Measurements from ENCODE around the gene FXYD1. TPM values are rescaled to one million over a fixed set of nuclear protein-coding genes. Genes with fewer than 3 reads are reported as not detected.
A peak's percentile ranks its signal among the peaks of the same experiment; 100 is the strongest.

FXYD1 gene
- total and polyA plus RNA-seq, 3 experiments from 2014 or later: 0.79 TPM; not detected in 2

DNA sequence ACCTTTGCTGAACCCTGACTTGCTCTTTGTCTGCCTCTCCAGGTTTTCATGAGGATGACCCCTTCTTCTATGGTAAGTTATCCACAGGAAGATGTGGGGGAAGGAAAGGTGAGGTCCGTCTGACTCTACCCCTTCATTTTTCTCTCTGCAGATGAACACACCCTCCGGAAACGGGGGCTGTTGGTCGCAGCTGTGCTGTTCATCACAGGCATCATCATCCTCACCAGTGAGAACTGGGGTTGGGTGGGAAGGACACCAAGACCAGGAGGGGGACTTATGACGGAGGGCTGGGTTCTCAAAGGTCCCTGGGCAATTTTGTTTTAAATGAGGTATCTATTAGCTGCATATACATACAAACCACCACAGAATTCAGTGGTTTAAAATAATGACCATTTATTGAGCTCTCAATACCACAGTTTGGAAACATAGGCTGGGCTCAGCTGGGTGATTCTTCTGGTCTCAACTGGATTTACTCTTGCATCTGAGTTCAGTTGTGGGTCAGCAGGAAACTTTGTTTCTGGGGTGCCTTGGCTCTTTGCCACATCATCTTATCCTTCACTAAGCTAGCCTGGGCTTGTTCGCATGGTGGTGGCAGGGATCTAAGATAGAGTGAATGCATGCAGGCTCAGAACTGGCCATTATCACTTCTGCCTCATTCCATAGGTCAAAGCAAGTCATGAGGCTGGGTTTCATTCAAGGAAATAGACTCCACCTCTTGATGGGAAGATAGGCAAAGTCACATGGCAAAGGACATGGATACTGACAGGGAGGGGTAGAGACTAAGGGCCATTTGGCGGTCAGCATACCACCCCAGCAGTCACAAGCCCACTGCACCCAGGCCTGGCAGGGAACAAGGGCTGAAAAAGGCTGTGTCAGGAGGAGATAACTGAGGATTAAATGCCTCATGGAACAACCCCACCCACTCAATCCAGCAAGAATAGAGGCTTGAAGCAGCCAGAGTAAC is 27.8 kb downstream of the FXYD1 start:
- Mint-ChIP-seq H3K36me3 (peaks cover 40 to 92% (median 43%) of the 10 kb centered on the region in 3 donors), H3K27ac (peak overlapping the region; percentile 72 to 94 (median 90)), H3K4me3 (peak overlapping the region in 2 of 7 donors; percentile 9 to 34), H3K9me3 (peaks cover 0 to 14% (median 5%) of the 10 kb centered on the region in 5 donors), H3K4me1 (peaks cover 29 to 55% (median 50%) of the 10 kb centered on the region in 3 donors), H3K27me3 (peaks cover 0 to 2% of the 10 kb centered on the region in 2 donors)
- peak overlapping the region; percentile 18 for H3K27ac ChIP-seq (ENCODE audit: low read depth, low read length)
- peaks cover 8% of the 10 kb centered on the region for H3K9me3 ChIP-seq (ENCODE audit: low read length)
- peak overlapping the region; percentile 0 for H3K4me3 ChIP-seq (ENCODE audit: low read length)
- peaks cover 23% of the 10 kb centered on the region for H3K4me1 ChIP-seq (ENCODE audit: insufficient read depth, low read length)
- ChIA-PET CTCF (interaction anchor here (0.9 to 1.5 kb wide), 3 partner anchors 12 to 122 kb away, joined by 3 to 4 read pairs (median 3); partner anchors contain the start of gene FXYD5), POLR2A (no interaction called here)
- DNase-seq: no peak
- H3K27me3 ChIP-seq (ENCODE audit: insufficient read depth, low read length, poor library complexity, severe bottlenecking): no peaks in the 10 kb centered on the region
- peaks cover 63% of the 10 kb centered on the region for H3K36me3 ChIP-seq (ENCODE audit: insufficient read depth, low read length)

DNA sequence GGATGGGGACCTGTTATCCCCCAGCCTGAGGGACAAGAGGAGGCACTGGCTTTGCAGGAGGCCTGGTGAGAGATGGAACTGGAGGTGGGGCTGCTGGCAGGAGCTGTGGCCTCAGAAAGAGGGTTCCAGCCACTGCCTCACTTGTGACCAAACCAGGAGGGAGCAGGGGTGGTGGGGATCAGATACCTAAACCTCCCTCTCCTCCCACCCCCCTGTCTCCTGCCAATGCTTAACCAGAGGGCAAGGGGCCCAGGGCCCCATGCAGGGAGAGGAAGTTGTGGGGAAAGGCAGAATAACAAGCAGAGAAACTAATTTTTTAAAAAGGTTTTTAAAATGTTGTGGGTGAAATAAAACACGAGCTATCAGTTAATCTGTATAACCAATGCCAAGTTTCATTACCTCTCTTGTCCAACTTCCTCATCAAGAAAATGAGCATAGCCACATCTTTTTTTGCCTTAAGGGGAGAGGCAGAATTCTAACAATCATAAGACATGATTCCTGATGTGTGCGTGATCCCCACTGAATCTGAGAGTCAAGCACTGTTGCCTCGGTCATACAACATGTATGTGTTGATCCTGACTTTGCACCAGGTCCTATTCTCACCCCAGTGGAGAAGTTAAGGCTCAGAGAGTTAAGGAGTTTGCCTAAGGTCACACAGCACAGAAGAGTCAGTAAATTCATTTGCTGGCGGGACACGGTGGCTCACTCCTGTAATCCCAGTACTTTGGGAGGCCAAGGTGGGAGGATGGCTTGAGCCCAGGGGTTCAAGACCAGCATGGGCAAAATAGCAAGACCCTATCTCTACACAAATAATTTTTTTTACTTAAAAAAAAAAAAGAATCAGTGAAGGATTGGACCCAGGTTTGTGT is 28.9 kb downstream of the FXYD1 start:
- peak overlapping the region; percentile 18 for H3K27ac ChIP-seq (ENCODE audit: low read depth, low read length)
- Mint-ChIP-seq H3K4me3 (peak overlapping the region in 4 of 7 donors; percentile 25 to 43 (median 31)), H3K27me3 (peaks cover 0 to 2% of the 10 kb centered on the region in 2 donors), H3K9me3 (peaks cover 0 to 14% (median 2%) of the 10 kb centered on the region in 5 donors), H3K36me3 (peaks cover 30 to 85% (median 33%) of the 10 kb centered on the region in 3 donors), H3K4me1 (peaks cover 29 to 57% (median 50%) of the 10 kb centered on the region in 3 donors), H3K27ac (peak overlapping the region; percentile 68 to 94 (median 88))
- DNase-seq: peak in 1 of 5 donors; percentile 22
- no peak overlapping the region for H3K4me3 ChIP-seq (ENCODE audit: low read length)
- POLR2A ChIA-PET: no interaction called here
- peaks cover 33% of the 10 kb centered on the region for H3K4me1 ChIP-seq (ENCODE audit: insufficient read depth, low read length)
- H3K9me3 ChIP-seq (ENCODE audit: low read length): peaks cover 8% of the 10 kb centered on the region
- CTCF ChIA-PET: interaction anchor here (1.0 to 1.7 kb wide), 3 partner anchors 13 to 123 kb away, joined by 3 to 4 read pairs (median 4); partner anchors contain the start of gene FXYD5
- peaks cover 54% of the 10 kb centered on the region for H3K36me3 ChIP-seq (ENCODE audit: insufficient read depth, low read length)
- no peaks in the 10 kb centered on the region for H3K27me3 ChIP-seq (ENCODE audit: insufficient read depth, low read length, poor library complexity, severe bottlenecking)

DNA sequence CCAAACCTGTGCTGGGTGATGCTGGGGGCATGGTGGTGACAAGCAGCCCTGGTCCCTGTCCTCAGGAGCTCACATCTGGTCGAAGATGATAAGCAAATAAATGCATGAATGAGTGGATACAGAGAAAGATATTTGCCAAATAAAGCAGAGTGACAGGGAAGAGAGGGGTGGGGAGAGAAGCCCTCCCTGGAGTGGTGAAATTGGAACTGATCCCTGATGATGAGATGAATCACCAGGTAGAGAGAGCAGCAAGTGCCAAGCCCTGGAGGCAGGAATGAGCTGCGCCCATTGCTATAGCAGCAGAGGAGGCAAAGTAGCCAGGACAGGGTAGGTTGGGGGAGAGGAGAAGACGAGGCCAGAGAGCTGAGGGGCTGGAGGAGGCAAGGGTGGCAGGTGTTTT is 29.6 kb downstream of the FXYD1 start:
- ChIA-PET POLR2A (interaction anchor here (1.0 kb wide), 1 partner anchor 43 kb away, joined by 7 read pairs; no protein-coding TSS in a partner anchor), CTCF (interaction anchor here (1.7 kb wide), 1 partner anchor 36 kb away, joined by 4 read pairs; no protein-coding TSS in a partner anchor)
- Histone ChIP-seq H3K27me3 (ENCODE audit: insufficient read depth, low read length, poor library complexity, severe bottlenecking) (no peaks in the 10 kb centered on the region), H3K4me1 (ENCODE audit: insufficient read depth, low read length) (peaks cover 40% of the 10 kb centered on the region), H3K27ac (ENCODE audit: low read depth, low read length) (no peak overlapping the region), H3K4me3 (ENCODE audit: low read length) (no peak overlapping the region), H3K36me3 (ENCODE audit: insufficient read depth, low read length) (peaks cover 48% of the 10 kb centered on the region), H3K9me3 (ENCODE audit: low read length) (peaks cover 8% of the 10 kb centered on the region)
- peak overlapping the region in 6 of 8 donors; percentile 20 to 94 (median 75) for H3K27ac Mint-ChIP-seq
- no peaks in the 10 kb centered on the region for H3K27me3 Mint-ChIP-seq
- H3K9me3 Mint-ChIP-seq: peaks cover 0 to 14% (median 2%) of the 10 kb centered on the region in 5 donors
- peaks cover 27 to 61% (median 53%) of the 10 kb centered on the region in 3 donors for H3K4me1 Mint-ChIP-seq
- H3K36me3 Mint-ChIP-seq: peaks cover 26 to 80% (median 28%) of the 10 kb centered on the region in 3 donors
- no peak for DNase-seq
- H3K4me3 Mint-ChIP-seq: peak overlapping the region in 1 of 7 donors; percentile 13

DNA sequence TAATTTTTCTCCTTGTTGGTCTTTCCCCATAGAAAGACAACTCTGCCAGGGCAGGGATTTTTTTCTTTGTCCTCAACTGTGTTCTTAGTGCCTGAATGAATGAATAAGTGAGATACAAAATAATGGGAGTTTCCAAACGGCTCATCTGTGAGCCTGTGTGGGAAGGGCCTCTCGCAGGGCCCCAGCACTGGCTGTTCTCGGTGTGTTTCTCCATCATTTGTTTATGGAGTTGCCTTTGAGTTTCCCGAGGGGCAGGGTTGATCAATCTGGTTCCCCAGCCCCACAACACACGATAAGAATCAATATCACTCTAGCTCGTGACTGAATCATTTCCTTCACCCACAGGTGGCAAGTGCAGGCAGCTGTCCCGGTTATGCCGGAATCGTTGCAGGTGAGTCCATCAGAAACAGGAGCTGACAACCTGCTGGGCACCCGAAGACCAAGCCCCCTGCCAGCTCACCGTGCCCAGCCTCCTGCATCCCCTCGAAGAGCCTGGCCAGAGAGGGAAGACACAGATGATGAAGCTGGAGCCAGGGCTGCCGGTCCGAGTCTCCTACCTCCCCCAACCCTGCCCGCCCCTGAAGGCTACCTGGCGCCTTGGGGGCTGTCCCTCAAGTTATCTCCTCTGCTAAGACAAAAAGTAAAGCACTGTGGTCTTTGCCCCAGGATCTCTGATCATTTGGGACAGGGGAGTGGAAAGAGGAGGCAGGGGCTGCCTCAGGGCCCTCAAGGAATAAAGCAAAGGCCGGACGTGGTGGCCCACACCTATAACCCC is 30.8 kb downstream of the FXYD1 start:
- Histone ChIP-seq H3K27me3 (ENCODE audit: insufficient read depth, low read length, poor library complexity, severe bottlenecking) (no peaks in the 10 kb centered on the region), H3K4me3 (ENCODE audit: low read length) (no peak overlapping the region), H3K4me1 (ENCODE audit: insufficient read depth, low read length) (peaks cover 40% of the 10 kb centered on the region), H3K9me3 (ENCODE audit: low read length) (peaks cover 8% of the 10 kb centered on the region), H3K36me3 (ENCODE audit: insufficient read depth, low read length) (peaks cover 35% of the 10 kb centered on the region), H3K27ac (ENCODE audit: low read depth, low read length) (no peak overlapping the region)
- Mint-ChIP-seq H3K9me3 (peaks cover 0 to 10% (median 2%) of the 10 kb centered on the region in 5 donors), H3K27ac (peak overlapping the region; percentile 68 to 92 (median 79)), H3K4me3 (peak overlapping the region in 1 of 7 donors; percentile 11), H3K27me3 (no peaks in the 10 kb centered on the region), H3K36me3 (peaks cover 18 to 69% (median 20%) of the 10 kb centered on the region in 3 donors), H3K4me1 (peaks cover 24 to 57% (median 51%) of the 10 kb centered on the region in 3 donors)
- DNase-seq: no peak
- ChIA-PET CTCF (interaction anchor here (0.8 to 1.6 kb wide), 2 partner anchors 10 to 16 kb away, joined by 3 to 6 read pairs; partner anchors contain the start of gene FXYD5), POLR2A (interaction anchor here (1.0 kb wide), 1 partner anchor 42 kb away, joined by 7 read pairs; no protein-coding TSS in a partner anchor)

DNA sequence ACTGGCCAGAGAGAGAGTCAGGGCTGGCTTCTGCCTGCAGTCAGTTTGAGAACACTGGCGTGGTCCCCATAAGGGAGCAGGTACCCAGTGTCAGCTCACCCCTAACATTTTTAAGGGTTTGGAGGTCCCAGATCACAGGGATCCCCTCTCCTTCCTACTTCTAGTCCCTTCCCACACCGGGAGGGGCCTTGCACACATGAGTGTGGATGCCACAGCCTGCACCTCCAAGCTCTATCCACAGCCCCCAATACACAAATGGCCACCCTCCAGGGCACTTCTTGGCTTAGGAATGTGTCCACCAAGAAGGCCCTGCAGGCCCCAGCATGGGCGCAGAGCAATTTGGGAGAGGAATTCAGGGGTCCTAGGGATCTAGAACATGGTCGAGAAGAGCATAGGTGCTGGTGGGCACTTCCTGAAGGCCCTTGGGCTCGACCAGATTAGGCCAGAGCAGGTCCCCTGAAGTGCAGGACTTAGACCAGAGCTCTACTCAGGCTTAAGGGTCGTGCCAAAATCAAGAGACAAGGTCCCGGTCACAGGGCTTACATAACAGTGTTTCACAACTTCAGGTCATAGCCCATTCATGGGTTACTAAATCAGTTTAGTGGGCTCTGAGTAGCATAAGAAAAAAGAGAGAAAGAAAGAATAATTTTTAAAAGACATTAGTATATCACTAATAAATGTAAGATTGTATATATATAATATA is 31.9 kb downstream of the FXYD1 start:
- H3K36me3 ChIP-seq (ENCODE audit: insufficient read depth, low read length): peaks cover 24% of the 10 kb centered on the region

DNA sequence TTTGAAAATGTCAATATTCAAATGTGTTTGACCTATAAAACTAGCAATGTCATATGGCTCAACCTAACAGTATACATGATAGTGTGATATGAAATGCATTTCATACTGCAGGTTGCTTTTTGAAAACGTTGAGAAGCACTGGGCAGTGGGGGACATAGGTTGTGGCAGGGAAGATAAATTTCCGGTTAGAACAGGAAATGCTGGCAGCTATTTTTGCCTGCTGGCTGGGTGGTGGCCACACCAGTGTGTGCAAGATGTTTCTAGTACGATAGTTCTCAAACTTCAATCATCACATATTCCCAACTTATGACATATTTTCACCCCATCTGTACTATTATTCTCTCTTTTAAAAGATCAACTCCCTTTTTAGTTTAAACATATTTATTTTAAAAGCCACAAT is 33.1 kb downstream of the FXYD1 start:
- H3K4me3 ChIP-seq (ENCODE audit: low read length): no peak overlapping the region
- peak overlapping the region in 5 of 7 donors; percentile 1 to 52 (median 28) for H3K4me3 Mint-ChIP-seq
- peaks cover 0 to 1% of the 10 kb centered on the region in 2 donors for H3K27me3 Mint-ChIP-seq
- peaks cover 12% of the 10 kb centered on the region for H3K36me3 ChIP-seq (ENCODE audit: insufficient read depth, low read length)
- H3K27me3 ChIP-seq (ENCODE audit: insufficient read depth, low read length, poor library complexity, severe bottlenecking): no peaks in the 10 kb centered on the region
- H3K27ac ChIP-seq (ENCODE audit: low read depth, low read length): no peak overlapping the region
- H3K4me1 ChIP-seq (ENCODE audit: insufficient read depth, low read length): peaks cover 35% of the 10 kb centered on the region
- no peaks in the 10 kb centered on the region for H3K9me3 ChIP-seq (ENCODE audit: low read length)
- no peaks in the 10 kb centered on the region for H3K9me3 Mint-ChIP-seq
- peaks cover 24 to 47% (median 42%) of the 10 kb centered on the region in 3 donors for H3K4me1 Mint-ChIP-seq
- DNase-seq: no peak
- ChIA-PET CTCF (interaction anchor here (0.9 to 1.6 kb wide), 5 partner anchors 9 to 45 kb away, joined by 3 to 4 read pairs (median 3); partner anchors contain the start of gene FXYD5), POLR2A (interaction anchor here (0.7 to 1.2 kb wide), 2 partner anchors 10 to 124 kb away, joined by 3 to 4 read pairs; no protein-coding TSS in a partner anchor)
- peaks cover 3 to 45% (median 3%) of the 10 kb centered on the region in 3 donors for H3K36me3 Mint-ChIP-seq
- peak overlapping the region; percentile 17 to 91 (median 78) for H3K27ac Mint-ChIP-seq

More for the DNA sequence above, 31.9 kb downstream of the FXYD1 start:
- peaks cover 0 to 9% (median 2%) of the 10 kb centered on the region in 5 donors for H3K9me3 Mint-ChIP-seq
- Histone ChIP-seq H3K4me3 (ENCODE audit: low read length) (no peak overlapping the region), H3K27ac (ENCODE audit: low read depth, low read length) (no peak overlapping the region), H3K4me1 (ENCODE audit: insufficient read depth, low read length) (peaks cover 40% of the 10 kb centered on the region), H3K9me3 (ENCODE audit: low read length) (peaks cover 8% of the 10 kb centered on the region), H3K27me3 (ENCODE audit: insufficient read depth, low read length, poor library complexity, severe bottlenecking) (no peaks in the 10 kb centered on the region)
- no peak for DNase-seq
- peak overlapping the region in 6 of 8 donors; percentile 41 to 89 (median 64) for H3K27ac Mint-ChIP-seq
- CTCF ChIA-PET: interaction anchor here (1.6 kb wide), 1 partner anchor 17 kb away, joined by 6 read pairs; the partner anchor contains the start of gene FXYD5
- H3K36me3 Mint-ChIP-seq: peaks cover 14 to 58% (median 16%) of the 10 kb centered on the region in 3 donors
- H3K4me3 Mint-ChIP-seq: peak overlapping the region in 1 of 7 donors; percentile 41
- peaks cover 26 to 58% (median 50%) of the 10 kb centered on the region in 3 donors for H3K4me1 Mint-ChIP-seq
- H3K27me3 Mint-ChIP-seq: peaks cover 0 to 1% of the 10 kb centered on the region in 2 donors
- POLR2A ChIA-PET: no interaction called here

Data from CD8-positive, alpha-beta memory T cell (primary cell).